Measurements from ENCODE around the gene NSG1. TPM values are rescaled to one million over a fixed set of nuclear protein-coding genes. Genes with fewer than 3 reads are reported as not detected.

NSG1 gene
- total RNA-seq, 1 experiment from 2014 or later = not detected

GRCh38 chr4:4419896-4420295 is 33.0 kb downstream of the NSG1 start:
- DNase-seq (ENCODE audit: low read depth, low spot score) (no peak), ATAC-seq (no peak)
- no peaks in the 10 kb centered on the region for H3K9me3 ChIP-seq (ENCODE audit: control insufficient read depth, insufficient read depth, low read depth, low read length)
- in situ Hi-C loops (cut with HindIII; ENCODE audit: low pct_unique_long_range_greater_than_20kb, low sequenced_read_pairs) = no loop called here
- no peak overlapping the region for H3K27ac ChIP-seq (ENCODE audit: low read length)
- TF ChIP-seq POLR2AphosphoS5 (IDR thresholded peaks at IDR 0.05; ENCODE audit: low read depth, low read length) (no peak), TCF7L2 (IDR thresholded peaks at IDR 0.05; ENCODE audit: low read depth, low read length) (no peak), SIN3A (IDR thresholded peaks at IDR 0.05; ENCODE audit: borderline replicate concordance, insufficient read depth, low read depth, low read length) (no peak), CTCF (IDR thresholded peaks at IDR 0.05) (no peak), REST (IDR thresholded peaks at IDR 0.05; ENCODE audit: insufficient read depth in 1 of 2, low read depth in 2 of 2, low read length in 1 of 2) (no peak)
- H3K36me3 ChIP-seq (ENCODE audit: control insufficient read depth, insufficient read depth, low read length) = no peaks in the 10 kb centered on the region; the same call in 1 of the 2 replicates
- CTCF ChIA-PET = no interaction called here
- no peaks in the 10 kb centered on the region for H3K4me1 ChIP-seq (ENCODE audit: control insufficient read depth, insufficient read depth, low read length)
- no peak overlapping the region for H3K4me3 ChIP-seq (ENCODE audit: low read depth in 2 of 2, low read length in 2 of 2)
- no peaks in the 10 kb centered on the region for H3K27me3 ChIP-seq (ENCODE audit: control insufficient read depth, insufficient read depth, low read length)
- POLR2A ChIA-PET = no interaction called here
- no TSS peak for BruUV-seq (replicated peaks)
- intact Hi-C loops (cut with micrococcal nuclease; ENCODE audit: unreplicated experiment) = no loop called here

- in situ Hi-C loops (cut with HindIII; ENCODE audit: low pct_unique_long_range_greater_than_20kb, low sequenced_read_pairs) = no loop called here
- DNase-seq (ENCODE audit: low read depth, low spot score) = no peak
- intact Hi-C loops (cut with micrococcal nuclease; ENCODE audit: unreplicated experiment) = no loop called here
- H3K9me3 ChIP-seq (ENCODE audit: control insufficient read depth, insufficient read depth, low read depth, low read length) = no peaks in the 10 kb centered on the region
- H3K4me3 ChIP-seq (ENCODE audit: low read depth in 2 of 2, low read length in 2 of 2) = no peak overlapping the region
- no TSS peak for BruUV-seq (replicated peaks)
- no peaks in the 10 kb centered on the region; the same call in 1 of the 2 replicates for H3K36me3 ChIP-seq (ENCODE audit: control insufficient read depth, insufficient read depth, low read length)
- ChIA-PET POLR2A (interaction anchor here (0.6 kb wide), 1 partner anchor 317 kb away, joined by 3 read pairs; no protein-coding TSS in a partner anchor), CTCF (no interaction called here)
- TF ChIP-seq REST (IDR thresholded peaks at IDR 0.05; ENCODE audit: insufficient read depth in 1 of 2, low read depth in 2 of 2, low read length in 1 of 2) (no peak), SIN3A (IDR thresholded peaks at IDR 0.05; ENCODE audit: borderline replicate concordance, insufficient read depth, low read depth, low read length) (no peak), TCF7L2 (IDR thresholded peaks at IDR 0.05; ENCODE audit: low read depth, low read length) (no peak), CTCF (IDR thresholded peaks at IDR 0.05) (no peak), POLR2AphosphoS5 (IDR thresholded peaks at IDR 0.05; ENCODE audit: low read depth, low read length) (no peak)
- no peak for ATAC-seq
- no peaks in the 10 kb centered on the region for H3K27me3 ChIP-seq (ENCODE audit: control insufficient read depth, insufficient read depth, low read length)
- H3K4me1 ChIP-seq (ENCODE audit: control insufficient read depth, insufficient read depth, low read length) = no peaks in the 10 kb centered on the region
- H3K27ac ChIP-seq (ENCODE audit: low read length) = no peak overlapping the region
Observed at GRCh38 chr4:4420421-4420820, 33.5 kb downstream of the NSG1 start.
